Stimulated activated CD4-positive, alpha-beta T cell treated with anti-CD3 and anti-CD28 coated beads, Interleukin-12 subunit alpha, Interleukin-12 subunit beta, amount 100 ng/mL, for 48 hours (primary cell): ENCODE measurements around the gene BLID.

Experiments used
- DNase-seq, 3 donors: peaks; one replicate each; pipeline ENCODE4 v3.0.0-alpha.2; 2020; ENCODE audit warnings: low read depth in 2 of 3, low spot score in 1 of 3

BLID gene, protein sequence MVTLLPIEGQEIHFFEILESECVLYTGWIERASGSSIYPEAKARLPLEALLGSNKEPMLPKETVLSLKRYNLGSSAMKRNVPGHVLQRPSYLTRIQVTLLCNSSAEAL

DNA sequence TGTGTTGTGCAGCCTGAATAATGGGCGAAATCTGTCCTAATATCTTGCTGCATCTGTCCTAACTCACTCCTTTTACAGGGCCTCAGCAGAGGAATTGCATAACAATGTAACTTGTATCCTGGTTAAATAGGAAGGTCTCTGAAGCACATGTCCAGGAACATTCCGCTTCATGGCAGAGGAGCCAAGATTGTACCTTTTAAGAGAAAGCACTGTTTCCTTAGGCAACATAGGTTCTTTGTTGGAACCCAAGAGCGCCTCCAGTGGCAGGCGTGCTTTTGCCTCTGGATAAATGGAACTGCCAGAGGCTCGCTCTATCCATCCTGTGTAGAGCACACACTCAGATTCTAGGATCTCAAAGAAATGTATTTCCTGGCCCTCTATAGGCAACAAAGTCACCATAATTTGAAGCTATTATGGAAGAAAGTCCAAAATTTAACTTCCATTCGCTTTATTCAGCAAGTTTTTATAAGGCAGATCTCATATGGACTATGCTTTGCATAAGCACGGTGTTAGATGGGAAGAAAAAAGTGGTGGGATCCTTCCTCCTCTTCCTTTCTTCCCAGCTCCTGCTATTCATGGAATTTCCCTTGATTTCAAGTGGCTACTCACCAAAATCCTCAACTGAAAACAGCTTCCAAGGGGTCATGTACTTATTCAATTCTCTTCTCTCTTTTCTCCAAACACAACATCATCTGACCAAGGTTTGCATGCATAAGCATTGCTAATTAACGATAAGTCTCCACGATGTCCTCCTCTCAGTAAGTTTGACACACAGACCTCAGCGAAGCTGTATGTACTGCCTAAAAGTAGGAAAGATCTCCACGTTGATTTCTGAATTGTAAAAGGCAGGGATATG, at the start of gene BLID:
Gene BLID, minus strand, starts transcription at position 692 of the 856 bp plus-strand sequence. Its CDS starts 293 bp downstream, at position 399.
- no peak for DNase-seq

DNA sequence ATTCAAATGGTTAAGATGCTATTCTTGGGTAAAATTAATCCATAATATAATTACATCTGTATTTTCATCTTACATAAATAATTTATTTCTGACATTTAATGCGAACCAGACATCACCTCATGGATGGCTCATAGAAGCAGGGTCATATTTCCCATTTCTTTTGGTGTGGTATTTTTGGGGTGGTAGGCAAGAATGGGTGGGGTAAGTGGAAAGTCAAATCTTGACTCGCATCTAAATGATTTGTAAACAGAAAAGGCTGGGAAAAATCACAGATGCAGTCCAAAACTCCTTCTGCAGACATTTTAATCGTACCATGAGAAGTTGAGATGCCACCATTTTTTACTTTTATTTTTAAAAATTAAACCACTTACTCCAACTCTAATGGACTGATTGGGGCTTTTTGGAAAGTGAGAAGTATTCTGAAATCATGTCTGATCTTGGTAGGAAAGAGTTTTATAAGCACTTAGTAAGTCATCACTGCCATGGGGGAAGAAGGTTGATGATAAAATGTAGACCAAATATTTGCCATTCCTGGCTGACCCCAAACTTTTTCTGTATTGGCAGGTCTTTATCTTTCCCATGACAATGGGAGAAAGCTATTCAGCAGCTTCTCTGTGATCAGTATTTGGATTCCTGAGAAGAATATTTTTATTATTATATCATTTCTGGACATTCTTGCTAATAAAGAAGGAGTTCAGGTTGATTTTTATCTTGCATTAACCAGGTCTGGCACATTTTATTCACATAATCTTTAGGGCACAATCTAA, 47.2 kb upstream of the BLID start:
- DNase-seq = no peak

DNA sequence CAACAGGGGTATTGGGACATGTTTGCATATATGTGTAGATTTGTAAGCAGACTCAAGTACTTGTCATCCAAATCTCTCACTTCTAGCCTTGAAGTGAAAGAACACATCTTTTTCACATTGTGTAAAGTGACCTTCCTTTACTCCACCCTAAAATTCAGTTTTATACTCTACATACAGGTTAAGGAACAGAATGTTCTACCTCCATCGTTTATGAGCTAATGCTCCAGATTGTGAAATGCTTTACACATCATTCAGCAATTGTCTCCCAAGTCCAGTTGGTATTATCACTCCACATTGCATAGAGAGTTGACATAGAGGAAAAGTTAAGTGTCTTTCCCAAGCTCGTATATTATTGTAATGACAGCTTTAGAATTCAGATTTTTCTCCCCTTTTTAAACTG, 46.1 kb upstream of the BLID start:
- no peak for DNase-seq

DNA sequence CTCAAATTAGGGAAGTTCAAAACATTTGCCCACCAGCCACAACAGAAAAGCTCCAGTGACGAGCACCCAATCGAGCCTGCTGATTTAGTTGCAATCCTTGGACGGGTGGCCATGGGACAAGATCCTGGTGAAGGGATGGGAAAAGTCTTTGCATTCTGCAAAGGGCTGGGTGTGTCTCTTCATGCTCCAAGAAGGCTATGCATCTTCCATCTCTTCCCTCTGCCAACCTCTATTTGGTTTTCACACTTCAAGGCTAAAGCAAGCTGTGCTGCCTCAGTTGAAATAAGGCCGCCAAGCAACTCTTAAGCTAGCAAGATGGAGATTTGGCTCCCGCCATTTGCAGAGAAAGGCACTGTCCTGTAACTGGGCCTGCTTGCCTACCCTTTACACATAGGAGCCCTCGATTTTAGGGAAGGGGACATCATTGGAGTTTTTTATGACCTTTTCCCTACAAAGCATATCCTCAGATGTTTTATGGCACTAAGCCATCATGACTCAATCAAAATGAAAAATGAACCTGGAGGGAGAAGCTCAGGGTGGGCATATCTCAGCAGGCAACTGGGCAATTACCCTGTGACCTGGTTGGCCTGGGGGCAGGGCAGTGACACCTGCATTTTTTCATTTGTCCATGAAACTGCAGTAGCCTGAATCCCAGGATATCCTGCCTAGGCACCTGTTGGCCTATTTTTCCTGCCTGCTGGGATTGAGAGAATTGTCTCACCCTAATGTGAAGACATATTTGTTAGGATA, 45.0 kb upstream of the BLID start:
- DNase-seq = no peak

DNA sequence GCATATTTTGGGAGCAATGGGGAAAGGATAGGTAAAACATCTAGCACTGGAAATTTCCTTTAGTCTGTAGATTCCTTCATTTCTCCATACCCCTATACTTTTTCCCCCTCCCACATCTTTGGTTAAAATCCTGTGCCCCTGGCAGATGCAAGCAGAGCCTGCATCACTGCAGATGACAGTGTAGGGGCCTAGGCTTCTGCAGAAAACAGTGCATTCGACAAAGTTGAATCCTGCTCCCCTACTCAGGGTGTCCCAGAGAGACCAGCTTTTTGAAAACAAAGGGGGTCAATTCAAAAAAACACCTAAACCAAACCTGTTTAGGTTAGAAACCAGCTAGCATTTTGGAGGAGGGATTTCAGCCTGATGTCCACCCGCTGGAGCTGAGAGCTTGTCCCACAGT, 43.8 kb upstream of the BLID start:
- DNase-seq = no peak

DNA sequence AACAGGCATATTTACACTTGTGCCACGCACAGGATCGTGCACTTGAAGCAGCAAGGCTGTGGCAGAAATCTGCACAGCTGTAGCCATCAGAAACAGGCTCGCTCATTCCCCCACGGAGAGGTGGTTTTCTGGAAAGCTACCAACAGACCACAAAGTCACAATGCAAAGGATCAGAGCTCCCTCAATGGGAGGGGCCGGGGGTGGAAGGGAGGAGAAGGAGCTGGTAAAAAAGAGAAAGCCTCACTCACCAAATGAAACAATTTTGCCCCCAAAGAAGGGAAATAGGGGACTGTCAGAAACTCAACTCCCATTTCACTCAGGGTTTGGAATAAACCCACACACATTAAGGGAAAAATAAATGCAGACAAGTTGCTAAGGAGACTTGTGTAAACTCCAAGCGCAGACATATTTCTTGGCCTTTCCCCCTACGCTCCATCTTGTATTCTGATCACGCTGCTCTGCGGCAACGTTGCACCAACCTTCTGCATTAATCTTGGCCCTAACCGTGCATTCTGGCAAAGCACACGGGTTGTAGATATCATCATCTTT, 43.2 kb upstream of the BLID start:
- no peak for DNase-seq

DNA sequence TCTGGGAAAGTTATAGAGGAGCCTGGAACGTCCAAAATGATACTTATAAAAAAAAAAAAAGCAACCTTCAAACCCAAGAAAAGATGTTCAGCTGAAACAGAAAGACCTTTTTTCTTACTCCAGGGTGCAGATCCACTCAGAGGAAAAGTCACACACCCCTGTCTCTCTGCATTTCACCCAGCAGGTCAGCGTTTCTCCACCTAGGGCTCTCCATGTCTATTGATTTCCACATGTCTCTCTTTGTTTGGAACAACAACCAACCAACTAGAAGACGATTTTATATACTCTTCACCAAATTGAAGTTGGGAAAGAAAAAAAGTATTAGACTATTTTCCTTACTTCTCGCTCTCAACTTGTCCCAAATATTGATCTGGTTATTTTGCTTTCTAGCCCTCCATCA, 42.2 kb upstream of the BLID start:
- DNase-seq = no peak

DNA sequence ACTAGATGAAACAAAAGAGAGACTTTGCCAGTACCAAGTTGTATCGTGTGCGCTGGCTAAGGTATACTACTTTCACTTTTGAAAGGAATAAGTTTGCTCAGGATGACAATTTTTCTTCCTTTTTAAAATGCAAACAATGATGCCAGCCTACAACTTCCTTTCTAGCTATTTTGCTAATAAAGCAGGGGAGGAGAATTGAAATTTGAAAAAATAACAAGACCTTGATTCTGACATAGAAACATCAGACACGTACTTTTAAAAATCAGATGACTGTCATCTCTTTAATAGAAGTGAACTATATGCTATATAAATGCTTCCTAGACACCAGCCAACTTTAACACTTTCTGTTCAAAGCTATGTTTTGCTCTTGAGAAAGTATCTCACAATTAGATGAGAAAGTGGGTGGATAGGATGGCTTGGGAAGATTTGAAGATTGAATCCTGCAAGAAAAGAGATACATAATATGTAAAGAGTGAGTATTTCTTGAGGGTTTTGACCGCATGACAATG, 41.7 kb upstream of the BLID start:
- DNase-seq = no peak

DNA sequence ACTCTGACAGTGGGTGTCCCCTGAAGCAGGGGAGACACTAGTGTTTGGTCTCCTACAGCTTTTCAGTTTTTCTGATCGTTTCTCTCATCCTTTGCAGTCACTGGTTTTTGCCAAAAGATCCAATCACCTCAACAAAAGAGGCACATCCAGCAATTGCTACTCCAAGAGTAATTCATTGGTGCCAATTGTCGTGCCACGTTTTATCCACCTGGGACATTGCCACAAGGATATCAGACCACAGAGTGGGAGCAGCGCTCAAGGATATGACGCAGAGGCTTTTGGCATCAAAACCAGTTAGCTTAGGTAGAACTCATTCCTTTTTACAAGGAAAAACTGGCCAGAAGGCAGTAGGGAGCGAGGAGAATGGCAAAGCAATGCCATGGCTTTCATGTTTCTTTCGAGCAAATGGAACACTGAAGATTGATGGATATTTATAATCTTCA, 40.9 kb upstream of the BLID start:
- no peak for DNase-seq

DNA sequence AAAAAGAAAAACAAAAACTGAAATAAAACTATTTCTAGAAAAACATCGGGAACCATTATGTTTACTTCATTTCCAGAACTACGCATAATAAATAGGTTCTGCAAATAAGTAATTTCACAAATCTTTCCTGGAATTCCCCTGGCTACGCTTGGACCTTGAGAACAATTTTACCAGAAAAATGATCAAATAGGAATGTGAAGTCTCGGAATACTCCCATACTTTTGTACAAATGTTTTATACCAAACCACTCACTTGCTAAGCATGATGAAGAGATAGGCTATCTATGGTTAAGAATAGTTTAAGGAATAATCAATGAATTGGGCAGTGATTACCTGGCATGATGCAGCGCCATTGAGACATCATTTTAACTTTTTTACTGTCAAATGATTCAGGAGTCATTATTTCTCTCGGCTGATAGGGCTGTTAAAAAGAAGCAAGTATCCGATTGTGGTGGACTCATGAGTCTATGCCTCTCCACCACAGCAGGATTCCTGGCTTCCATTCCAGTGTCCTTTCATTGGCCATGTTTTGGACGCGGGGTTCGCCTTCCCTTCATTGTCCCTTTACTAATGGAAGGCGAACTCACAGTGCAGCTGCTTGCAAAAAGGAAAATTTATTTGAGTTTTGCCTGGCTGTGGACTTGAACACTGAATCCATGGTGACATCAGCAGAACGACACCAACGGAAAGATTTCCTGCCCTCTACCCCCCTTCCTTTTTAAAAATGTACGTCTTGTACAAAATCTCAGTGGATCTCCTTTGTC, 39.9 kb upstream of the BLID start:
- DNase-seq = no peak

DNA sequence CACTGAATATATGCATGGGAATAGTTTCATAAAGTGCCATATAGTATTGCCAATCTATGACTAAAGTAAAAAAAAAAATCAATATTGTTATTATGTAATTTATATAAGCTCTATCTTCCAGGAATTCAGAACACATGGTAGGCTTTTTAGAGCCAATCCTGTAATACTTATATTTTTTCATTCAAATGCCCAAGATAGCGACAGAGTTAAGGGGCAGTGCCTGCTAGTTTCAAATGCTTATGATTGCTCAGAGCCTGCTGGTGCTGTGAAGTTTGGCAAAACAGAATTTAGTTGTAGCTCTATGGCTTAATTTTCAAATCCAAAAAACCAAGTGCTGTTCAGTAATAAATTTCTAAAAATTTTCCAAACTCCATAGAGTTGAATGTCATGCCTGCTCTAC, 39.0 kb upstream of the BLID start:
- no peak for DNase-seq

DNA sequence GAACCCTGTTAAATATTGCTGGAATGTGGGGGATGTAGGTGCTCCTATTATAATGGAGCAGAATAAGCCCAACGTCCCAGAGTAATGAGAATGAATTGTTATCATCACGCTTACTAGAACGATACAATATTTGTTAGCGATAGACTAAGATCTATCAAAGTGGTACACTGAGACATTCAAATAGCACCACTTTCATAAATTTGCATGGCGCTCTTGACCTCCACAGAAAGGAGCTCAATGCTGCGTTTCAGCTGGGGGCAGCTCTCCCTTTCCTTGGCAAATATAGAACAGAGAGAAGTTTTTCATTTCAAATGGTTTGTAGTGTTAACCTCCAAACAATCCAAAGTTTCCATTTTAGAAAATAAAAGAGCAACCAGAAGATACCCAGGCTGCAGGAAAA, 38.2 kb upstream of the BLID start:
- DNase-seq = no peak

DNA sequence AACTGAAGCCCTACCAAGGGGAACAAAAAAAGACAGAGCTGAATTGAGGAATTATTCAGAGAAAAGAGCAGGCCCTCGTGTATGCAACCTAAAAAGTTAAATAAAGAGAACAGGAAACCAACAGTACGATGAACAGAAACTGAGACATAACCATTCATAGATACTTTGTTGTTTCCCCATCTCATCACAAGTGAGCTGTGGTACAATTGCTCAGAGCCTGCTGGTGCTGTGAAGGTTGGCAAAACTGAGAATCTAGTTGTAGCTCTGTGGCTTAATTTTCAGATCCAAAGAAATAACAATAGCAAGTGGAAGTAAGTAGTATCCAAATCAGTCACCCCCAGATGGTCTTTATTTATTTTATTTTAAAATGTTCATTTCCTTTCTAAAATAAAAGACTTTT, 37.7 kb upstream of the BLID start:
- no peak for DNase-seq

DNA sequence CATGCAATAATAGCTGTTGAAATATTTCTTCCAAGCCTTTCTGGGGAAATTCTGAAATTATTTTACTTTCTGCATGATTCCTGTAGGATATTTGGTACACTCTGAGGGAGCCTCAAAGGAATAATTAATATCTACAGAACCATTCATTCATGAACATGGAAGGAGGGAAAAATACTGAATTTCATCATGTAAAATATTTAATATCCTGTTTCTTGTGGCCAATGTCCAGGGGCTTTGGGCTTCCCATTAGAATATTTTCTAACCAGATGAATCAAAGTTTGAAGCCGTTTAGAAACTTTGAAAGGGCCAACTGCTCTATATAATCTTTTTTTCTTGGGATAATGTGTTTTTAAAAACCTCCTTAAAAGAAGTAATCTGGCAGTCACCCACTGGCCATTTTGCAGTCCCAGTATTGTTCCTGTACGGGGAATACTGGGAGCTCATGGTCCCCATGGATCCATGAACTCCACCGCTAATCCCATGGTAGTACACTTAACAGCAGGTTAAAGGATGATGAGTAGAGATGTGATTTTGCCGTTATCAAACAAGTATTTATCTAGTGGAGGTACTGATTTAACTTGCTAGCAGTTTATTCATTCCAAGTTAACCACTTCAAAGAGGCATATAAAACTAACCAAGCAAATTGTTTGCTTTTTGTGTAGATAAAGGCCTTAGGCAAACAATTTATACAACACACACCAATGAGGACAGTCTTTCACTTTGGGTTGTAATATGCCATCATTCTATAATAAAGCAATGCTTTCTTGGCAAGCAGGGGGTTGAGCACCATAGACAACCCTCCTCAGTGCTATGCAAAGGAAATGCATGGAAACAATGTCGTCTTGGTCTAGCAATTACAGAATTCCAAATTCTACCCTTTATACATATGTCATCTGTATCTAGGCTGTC, 34.5 kb upstream of the BLID start:
- no peak for DNase-seq

DNA sequence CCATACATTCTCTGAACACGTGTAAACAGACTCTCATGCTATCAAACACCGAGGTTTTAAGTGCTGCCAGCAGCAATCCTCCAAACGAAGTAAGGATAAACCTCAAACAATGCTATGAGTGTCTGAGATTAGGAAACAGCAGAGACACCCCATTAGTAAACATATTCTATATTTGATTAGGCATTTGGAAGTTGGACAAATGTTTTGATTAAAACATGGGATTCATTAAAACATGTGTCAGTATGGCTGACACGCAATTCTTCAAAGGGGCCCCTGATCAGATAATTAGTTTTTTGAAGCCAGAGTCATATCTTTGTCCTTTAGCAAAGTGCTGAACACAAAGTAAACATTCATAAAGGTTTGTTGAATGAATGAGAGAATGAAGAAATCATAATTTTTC, 33.2 kb upstream of the BLID start:
- no peak for DNase-seq

DNA sequence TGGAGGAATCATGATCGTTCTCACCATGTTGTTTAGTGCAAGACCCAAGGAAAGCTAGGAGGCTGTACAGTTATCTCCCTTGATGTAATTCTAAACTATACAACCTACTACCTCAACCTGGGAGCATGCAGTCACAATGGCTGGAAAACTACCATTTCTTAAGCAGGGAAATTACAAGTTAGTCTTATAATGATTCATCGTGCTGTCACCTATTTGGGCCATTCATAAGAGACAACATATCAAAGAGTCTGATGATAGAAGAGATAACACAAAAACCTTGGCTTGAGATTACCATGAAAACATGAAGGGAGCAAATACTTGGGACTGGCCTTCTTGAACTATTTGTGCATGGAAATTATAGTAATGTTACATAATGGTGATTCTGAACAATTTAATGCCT, 30.5 kb upstream of the BLID start:
- no peak for DNase-seq

DNA sequence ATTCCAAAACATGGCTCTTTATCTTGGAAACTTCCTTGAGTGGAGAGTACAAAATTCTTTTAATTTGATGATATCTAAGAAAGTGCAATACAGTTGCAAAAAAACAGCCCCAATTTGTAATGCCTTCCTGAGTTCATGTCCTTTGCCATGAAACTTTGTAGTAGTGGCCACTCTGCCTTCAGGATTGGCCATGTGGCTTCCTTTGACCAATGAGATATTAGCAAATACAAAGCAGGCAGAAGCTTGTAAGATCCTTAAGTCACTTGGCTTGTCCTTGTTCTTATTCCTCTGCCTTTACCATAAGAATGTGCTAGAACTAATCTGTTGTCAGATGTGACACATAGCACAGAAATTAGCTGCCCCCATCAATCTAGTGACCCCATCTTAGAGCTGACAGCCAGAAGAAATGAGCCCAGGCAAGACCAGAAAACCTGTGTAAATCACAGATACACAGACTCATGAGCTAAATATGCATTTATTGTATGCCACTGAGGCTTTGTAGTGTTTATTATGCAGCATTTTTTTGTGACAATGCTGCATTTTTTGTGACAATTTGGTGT, 29.8 kb upstream of the BLID start:
- DNase-seq = no peak

DNA sequence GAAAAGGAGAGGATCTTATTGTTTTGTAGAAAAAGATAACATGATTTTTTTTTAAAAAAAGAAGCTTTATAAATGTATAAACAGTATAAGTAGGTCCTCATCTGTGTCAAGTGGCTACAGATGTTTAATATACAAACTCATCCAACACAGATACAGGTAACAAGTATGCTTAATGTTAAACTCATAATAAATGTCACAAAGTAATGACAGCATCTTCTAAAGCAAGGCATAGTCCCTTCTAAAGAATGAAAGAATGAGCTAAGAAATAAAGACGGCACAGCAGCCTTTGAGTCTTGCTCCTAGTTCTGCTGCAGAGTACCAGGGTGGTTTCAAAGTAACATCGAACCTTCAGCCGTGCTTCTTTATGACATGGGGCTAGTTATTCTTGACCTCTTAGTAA, 28.7 kb upstream of the BLID start:
- DNase-seq = no peak

DNA sequence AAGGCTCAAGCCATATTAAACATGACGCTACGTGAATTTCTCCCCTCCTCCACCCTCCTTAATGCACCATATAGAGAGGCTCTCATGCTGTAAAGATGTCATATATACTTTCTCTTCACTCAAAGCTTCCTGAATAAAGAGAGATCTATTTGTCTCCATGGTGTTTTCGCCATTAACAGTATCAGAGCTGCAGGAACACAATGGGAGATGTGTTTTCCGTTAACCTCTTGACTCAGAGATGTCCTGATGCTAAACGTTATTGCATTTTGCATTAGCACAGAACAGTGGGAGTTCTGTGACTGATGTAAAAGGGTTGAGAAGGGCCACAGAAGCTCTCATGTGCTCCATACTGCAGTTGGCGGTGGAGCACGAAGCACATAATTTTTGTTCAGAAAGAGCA, 25.7 kb upstream of the BLID start:
- DNase-seq = no peak
